ENCODE measurements around the gene FKBP5.

FKBP5 gene

DNA sequence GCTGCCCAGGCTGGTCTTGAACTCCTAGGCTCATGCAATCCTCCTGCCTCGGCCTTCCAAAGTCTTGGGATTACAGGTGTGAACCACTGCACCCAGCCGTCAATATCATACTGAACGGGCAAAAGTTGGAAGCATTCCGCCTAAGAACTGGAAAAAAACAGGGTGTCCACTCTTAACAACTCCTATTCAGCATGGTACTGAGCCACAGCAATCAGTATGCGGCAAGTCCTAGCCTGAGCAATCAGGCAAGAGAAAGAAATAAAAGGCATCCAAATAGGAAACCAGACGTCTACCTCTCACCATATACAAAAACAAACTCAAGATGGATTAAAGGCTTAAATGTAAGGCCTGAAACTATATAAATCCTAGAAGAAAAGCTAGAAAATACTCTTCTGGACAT lies 83.1 kb downstream of the FKBP5 start:
- Histone ChIP-seq H3K27me3 (ENCODE audit: insufficient read depth, low read length, poor library complexity) (peaks cover 28% of the 10 kb centered on the region), H2AFZ (ENCODE audit: low read depth, low read length) (no peak overlapping the region), H3K4me1 (ENCODE audit: insufficient read depth, low read length) (peaks cover 21% of the 10 kb centered on the region), H3K4me2 (ENCODE audit: insufficient read depth, low read length) (no peak overlapping the region), H4K20me1 (ENCODE audit: insufficient read depth, low read length) (0 out of 2 replicates have a peak, but pooled peaks cover 3% of the 10 kb centered on the region), H3K9ac (ENCODE audit: low read depth, low read length) (no peak overlapping the region), H3K79me2 (ENCODE audit: insufficient read depth, low read length) (no peaks in the 10 kb centered on the region), H3K27ac (ENCODE audit: low read length) (no peak overlapping the region), H3K9me3 (ENCODE audit: insufficient read depth, low read length, severe bottlenecking) (no peaks in the 10 kb centered on the region), H3K4me3 (ENCODE audit: low read depth in 1 of 2, low read length in 2 of 2) (no peak overlapping the region), H3K36me3 (ENCODE audit: insufficient read depth, low read length) (no peaks in the 10 kb centered on the region)
- no peak for TF ChIP-seq EZH2 (IDR thresholded peaks at IDR 0.05; ENCODE audit: borderline replicate concordance, low read depth, low read length, severe bottlenecking)
- TF ChIP-seq, protein P1, sequence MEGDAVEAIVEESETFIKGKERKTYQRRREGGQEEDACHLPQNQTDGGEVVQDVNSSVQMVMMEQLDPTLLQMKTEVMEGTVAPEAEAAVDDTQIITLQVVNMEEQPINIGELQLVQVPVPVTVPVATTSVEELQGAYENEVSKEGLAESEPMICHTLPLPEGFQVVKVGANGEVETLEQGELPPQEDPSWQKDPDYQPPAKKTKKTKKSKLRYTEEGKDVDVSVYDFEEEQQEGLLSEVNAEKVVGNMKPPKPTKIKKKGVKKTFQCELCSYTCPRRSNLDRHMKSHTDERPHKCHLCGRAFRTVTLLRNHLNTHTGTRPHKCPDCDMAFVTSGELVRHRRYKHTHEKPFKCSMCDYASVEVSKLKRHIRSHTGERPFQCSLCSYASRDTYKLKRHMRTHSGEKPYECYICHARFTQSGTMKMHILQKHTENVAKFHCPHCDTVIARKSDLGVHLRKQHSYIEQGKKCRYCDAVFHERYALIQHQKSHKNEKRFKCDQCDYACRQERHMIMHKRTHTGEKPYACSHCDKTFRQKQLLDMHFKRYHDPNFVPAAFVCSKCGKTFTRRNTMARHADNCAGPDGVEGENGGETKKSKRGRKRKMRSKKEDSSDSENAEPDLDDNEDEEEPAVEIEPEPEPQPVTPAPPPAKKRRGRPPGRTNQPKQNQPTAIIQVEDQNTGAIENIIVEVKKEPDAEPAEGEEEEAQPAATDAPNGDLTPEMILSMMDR (IDR thresholded peaks at IDR 0.05; ENCODE audit: borderline replicate concordance, extremely low read depth, low read length, poor library complexity, severe bottlenecking): no peak
- no peak for ATAC-seq (ENCODE audit: insufficient read depth, low read depth)
- no peak for DNase-seq

DNA sequence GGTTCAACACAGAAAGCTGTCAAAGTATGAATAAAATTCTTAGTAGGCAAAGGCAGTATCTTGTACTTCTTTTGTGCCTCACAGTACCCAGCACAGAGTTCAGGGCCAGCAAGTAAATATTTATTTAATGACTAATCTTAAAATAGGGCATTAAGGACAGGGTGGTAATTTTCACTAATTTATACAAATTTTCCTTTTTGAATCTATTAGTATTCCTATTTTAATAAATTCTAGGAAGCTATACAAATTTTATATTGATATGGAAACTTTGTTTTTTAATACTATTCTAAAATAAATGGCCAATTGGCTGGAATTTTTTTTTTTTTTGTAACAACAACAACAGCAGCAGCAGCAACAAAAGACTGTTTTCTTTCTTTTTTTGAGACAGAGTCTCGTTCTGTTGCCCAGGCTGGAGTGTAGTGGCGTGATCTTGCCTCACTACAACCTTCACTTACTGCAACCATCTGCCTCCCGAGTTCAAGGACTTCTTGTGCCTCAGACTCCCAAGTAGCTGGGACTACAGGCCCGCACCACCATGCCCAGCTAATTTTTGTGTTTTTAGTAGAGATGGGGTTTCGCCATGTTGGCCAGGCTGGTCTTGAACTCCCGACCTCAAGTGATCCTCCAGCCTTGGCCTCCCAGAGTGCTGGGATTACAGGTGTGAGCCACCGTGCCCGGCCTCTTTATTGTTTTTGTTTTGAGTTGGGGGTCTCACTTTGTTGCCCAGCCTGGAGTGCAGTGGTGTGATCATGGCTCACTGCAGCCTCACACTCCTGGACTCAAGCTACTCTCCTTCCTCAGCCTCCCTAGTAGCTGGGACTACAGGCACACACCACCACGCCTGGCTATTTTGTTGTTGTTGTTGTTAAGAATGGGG lies 85.2 kb downstream of the FKBP5 start:
- Histone ChIP-seq H3K27ac (ENCODE audit: low read length) (no peak overlapping the region), H3K4me3 (ENCODE audit: low read depth in 1 of 2, low read length in 2 of 2) (no peak overlapping the region), H3K4me1 (ENCODE audit: insufficient read depth, low read length) (peaks cover 29% of the 10 kb centered on the region), H4K20me1 (ENCODE audit: insufficient read depth, low read length) (0 out of 2 replicates have a peak, but pooled peaks cover 3% of the 10 kb centered on the region), H3K4me2 (ENCODE audit: insufficient read depth, low read length) (no peak overlapping the region), H3K9ac (ENCODE audit: low read depth, low read length) (no peak overlapping the region), H3K27me3 (ENCODE audit: insufficient read depth, low read length, poor library complexity) (peaks cover 27% of the 10 kb centered on the region), H3K9me3 (ENCODE audit: insufficient read depth, low read length, severe bottlenecking) (no peaks in the 10 kb centered on the region), H3K79me2 (ENCODE audit: insufficient read depth, low read length) (no peaks in the 10 kb centered on the region), H3K36me3 (ENCODE audit: insufficient read depth, low read length) (no peaks in the 10 kb centered on the region), H2AFZ (ENCODE audit: low read depth, low read length) (no peak overlapping the region)
- DNase-seq: no peak
- TF ChIP-seq, protein P1 (IDR thresholded peaks at IDR 0.05; ENCODE audit: borderline replicate concordance, extremely low read depth, low read length, poor library complexity, severe bottlenecking): no peak
- TF ChIP-seq EZH2 (IDR thresholded peaks at IDR 0.05; ENCODE audit: borderline replicate concordance, low read depth, low read length, severe bottlenecking): no peak
- no peak for ATAC-seq (ENCODE audit: insufficient read depth, low read depth)

DNA sequence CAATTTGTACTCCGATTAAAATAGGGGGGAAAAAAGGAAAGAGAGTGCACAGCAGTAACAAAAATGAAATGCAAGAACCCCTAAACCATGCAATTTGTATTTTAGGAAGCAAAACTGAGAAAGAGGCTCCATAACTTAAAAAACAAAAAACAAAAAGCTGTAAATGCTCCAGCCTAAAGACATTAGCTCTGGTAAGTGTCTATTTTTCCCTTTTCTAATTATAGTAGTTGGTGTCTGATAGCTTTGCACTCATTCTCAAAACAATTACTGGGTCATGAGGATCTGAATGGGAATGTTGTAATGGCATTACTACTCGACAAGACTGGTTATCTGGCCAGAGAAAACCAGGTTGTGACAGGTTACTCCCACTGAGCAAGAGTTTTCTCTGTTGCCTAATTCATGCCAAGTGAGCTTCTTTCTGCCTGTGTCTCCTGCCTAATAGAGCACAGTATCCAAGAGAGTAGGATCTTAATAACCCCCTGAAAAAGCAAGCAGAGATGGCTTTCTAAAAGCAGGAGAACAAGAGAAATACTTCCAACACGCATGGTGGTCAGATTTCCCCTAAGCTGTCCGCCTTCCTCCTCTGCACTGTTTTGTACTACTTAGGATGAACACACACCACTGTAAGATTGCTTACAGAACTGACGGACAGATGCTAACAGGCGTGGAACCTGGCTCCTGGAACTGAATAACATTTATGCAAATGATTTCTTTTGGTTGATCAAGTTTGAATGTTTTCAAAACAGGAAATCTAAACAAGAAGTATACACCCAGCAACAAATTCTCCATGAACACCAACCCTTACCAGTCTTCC lies 86.4 kb downstream of the FKBP5 start:
- DNase-seq (no peak), ATAC-seq (ENCODE audit: insufficient read depth, low read depth) (no peak)
- Histone ChIP-seq H3K4me1 (ENCODE audit: insufficient read depth, low read length) (peaks cover 29% of the 10 kb centered on the region), H3K27me3 (ENCODE audit: insufficient read depth, low read length, poor library complexity) (peaks cover 27% of the 10 kb centered on the region), H3K79me2 (ENCODE audit: insufficient read depth, low read length) (no peaks in the 10 kb centered on the region), H2AFZ (ENCODE audit: low read depth, low read length) (no peak overlapping the region), H3K9me3 (ENCODE audit: insufficient read depth, low read length, severe bottlenecking) (no peaks in the 10 kb centered on the region), H3K36me3 (ENCODE audit: insufficient read depth, low read length) (no peaks in the 10 kb centered on the region), H4K20me1 (ENCODE audit: insufficient read depth, low read length) (no peaks in the 10 kb centered on the region), H3K9ac (ENCODE audit: low read depth, low read length) (no peak overlapping the region), H3K4me2 (ENCODE audit: insufficient read depth, low read length) (0 out of 2 replicates have a peak overlapping the region, but pooled peaks have one; percentile 1), H3K27ac (ENCODE audit: low read length) (no peak overlapping the region), H3K4me3 (ENCODE audit: low read depth in 1 of 2, low read length in 2 of 2) (no peak overlapping the region)
- TF ChIP-seq EZH2 (IDR thresholded peaks at IDR 0.05; ENCODE audit: borderline replicate concordance, low read depth, low read length, severe bottlenecking): no peak
- TF ChIP-seq, protein P1 (IDR thresholded peaks at IDR 0.05; ENCODE audit: borderline replicate concordance, extremely low read depth, low read length, poor library complexity, severe bottlenecking): no peak

Data from DND-41 (cell line).